WTC11 (cell line): ENCODE measurements around the gene NECTIN1. TPM values are rescaled to one million over a fixed set of nuclear protein-coding genes. Genes with fewer than 3 reads are reported as not detected.

Experiments
- ATAC-seq: fragments of 200-7000 bp; cut with Tn5 transposase; 2 replicates; pipeline ENCODE4 v1.10.0; 2021; ENCODE audit warnings: mild to moderate bottlenecking, moderate library complexity
- CTCF ChIA-PET: fragments of 300-600 bp; sonication (Branson Sonifier 250); formaldehyde crosslinking; loops from one replicate; lab custom pipeline; 2021; ENCODE audit warnings: antibody characterized with exemption; lab: Charles Lee
- POLR2A ChIA-PET: fragments of 350-600 bp; sonication (Branson Sonifier 250); formaldehyde crosslinking; loops from one replicate; lab custom pipeline; 2021; ENCODE audit warnings: antibody characterized with exemption; lab: Charles Lee
- DNase-seq: peaks from one replicate; pipeline ENCODE4 v3.0.0; 2021; ENCODE audit warnings: low spot score
- H3K27ac Mint-ChIP-seq: 2 replicates; pipeline ENCODE4 v1.8.0; 2021; ENCODE audit warnings: mixed read lengths
- H3K27me3 Mint-ChIP-seq: 2 replicates; pipeline ENCODE4 v1.8.0; 2021; ENCODE audit warnings: low read depth, mild to moderate bottlenecking, moderate library complexity, mixed read lengths
- H3K36me3 Mint-ChIP-seq: 2 replicates; pipeline ENCODE4 v1.8.0; 2021; ENCODE audit warnings: mixed read lengths
- H3K4me1 Mint-ChIP-seq: 2 replicates; pipeline ENCODE4 v1.8.0; 2022; ENCODE audit warnings: mixed read lengths
- H3K4me3 Mint-ChIP-seq: 2 replicates; pipeline ENCODE4 v1.8.0; 2021; ENCODE audit warnings: mild to moderate bottlenecking, moderate library complexity, mixed read lengths
- H3K9me3 Mint-ChIP-seq: 2 replicates; pipeline ENCODE4 v1.8.0; 2021; ENCODE audit warnings: mixed read lengths
- AFF4 ChIP-seq: sonication (generic); formaldehyde crosslinking; IDR thresholded peaks from 2 replicates; pipeline ENCODE4 v1.8.1; 2023; ENCODE audit warnings: mild to moderate bottlenecking, missing genetic modification reagents, borderline replicate concordance
- ELF4 ChIP-seq: sonication (generic); formaldehyde crosslinking; IDR thresholded peaks from 2 replicates; pipeline ENCODE4 v1.8.1; 2022; ENCODE audit warnings: low read depth, mild to moderate bottlenecking, moderate library complexity, missing genetic modification reagents
- GABPB1 ChIP-seq: sonication (generic); formaldehyde crosslinking; IDR thresholded peaks from 2 replicates; pipeline ENCODE4 v1.8.1; 2023; ENCODE audit warnings: mild to moderate bottlenecking, missing genetic modification reagents
- GRHL2 ChIP-seq: fragments of 250-450 bp; sonication (Bioruptor Pico); IDR thresholded peaks from 2 replicates; pipeline ENCODE4 v1.8.0; 2022; ENCODE audit warnings: mild to moderate bottlenecking, moderate library complexity; ENCODE audit not compliant: insufficient replicate concordance, severe bottlenecking
- GTF2I ChIP-seq: fragments of 250-450 bp; sonication (Bioruptor Pico); conservative IDR thresholded peaks from 2 replicates; pipeline ENCODE4 v1.4.0; 2021; ENCODE audit warnings: mild to moderate bottlenecking
- PREB ChIP-seq: sonication (generic); formaldehyde crosslinking; IDR thresholded peaks from 2 replicates; pipeline ENCODE4 v1.8.1; 2022; ENCODE audit warnings: mild to moderate bottlenecking, missing genetic modification reagents, moderate library complexity, borderline replicate concordance
- PRRX2 ChIP-seq: fragments of 250-450 bp; sonication (Bioruptor Pico); IDR thresholded peaks from 2 replicates; pipeline ENCODE4 v1.8.0; 2021; ENCODE audit warnings: mild to moderate bottlenecking
- SMAD3 ChIP-seq: sonication (generic); formaldehyde crosslinking; IDR thresholded peaks from 2 replicates; pipeline ENCODE4 v1.8.0; 2022; ENCODE audit warnings: missing genetic modification reagents, mild to moderate bottlenecking, borderline replicate concordance
- USF1 ChIP-seq: sonication (generic); formaldehyde crosslinking; IDR thresholded peaks from 2 replicates; pipeline ENCODE4 v1.8.0; 2022; ENCODE audit warnings: mild to moderate bottlenecking, missing genetic modification reagents
- ZMAT4 ChIP-seq: fragments of 250-450 bp; sonication (Bioruptor Pico); IDR thresholded peaks from 2 replicates; pipeline ENCODE4 v1.9.0; 2021; ENCODE audit warnings: mild to moderate bottlenecking
- ZNF121 ChIP-seq: sonication (generic); formaldehyde crosslinking; IDR thresholded peaks from 2 replicates; pipeline ENCODE4 v1.8.0; 2023; ENCODE audit warnings: missing genetic modification reagents
- ZNF317 ChIP-seq: sonication (generic); formaldehyde crosslinking; IDR thresholded peaks from 2 replicates; pipeline ENCODE4 v1.8.1; 2023; ENCODE audit warnings: low read depth, mild to moderate bottlenecking, moderate library complexity, missing genetic modification reagents, borderline replicate concordance
- ZNF532 ChIP-seq: fragments of 250-450 bp; sonication (Bioruptor Pico); IDR thresholded peaks from 2 replicates; pipeline ENCODE4 v1.9.0; 2021; ENCODE audit warnings: mild to moderate bottlenecking, borderline replicate concordance
- ZSCAN18 ChIP-seq: fragments of 250-450 bp; sonication (Bioruptor Pico); IDR thresholded peaks from 2 replicates; pipeline ENCODE4 v2.1.2; 2022; ENCODE audit warnings: mild to moderate bottlenecking, moderate library complexity
- total RNA-seq: library from RNA; stranded (reverse); gene quantifications from 3 replicates; pipeline ENCODE4 v1.2.3, GENCODE V29; 2021
- TF ChIP-seq, protein P1 (sequence below): sonication (generic); formaldehyde crosslinking; IDR thresholded peaks from 2 replicates; pipeline ENCODE4 v1.8.0; 2022; ENCODE audit warnings: missing genetic modification reagents

NECTIN1 gene
- total RNA-seq, 1 experiment from 2014 or later, result 86.2 TPM

- TF ChIP-seq PREB (CRISPR knock-in tag) (no peak), PRRX2 (no peak), GTF2I (CRISPR knock-in tag) (no peak), ZMAT4 (CRISPR knock-in tag) (no peak), USF1 (CRISPR knock-in tag) (no peak), ZNF532 (CRISPR knock-in tag) (no peak)
- TF ChIP-seq, protein P1, sequence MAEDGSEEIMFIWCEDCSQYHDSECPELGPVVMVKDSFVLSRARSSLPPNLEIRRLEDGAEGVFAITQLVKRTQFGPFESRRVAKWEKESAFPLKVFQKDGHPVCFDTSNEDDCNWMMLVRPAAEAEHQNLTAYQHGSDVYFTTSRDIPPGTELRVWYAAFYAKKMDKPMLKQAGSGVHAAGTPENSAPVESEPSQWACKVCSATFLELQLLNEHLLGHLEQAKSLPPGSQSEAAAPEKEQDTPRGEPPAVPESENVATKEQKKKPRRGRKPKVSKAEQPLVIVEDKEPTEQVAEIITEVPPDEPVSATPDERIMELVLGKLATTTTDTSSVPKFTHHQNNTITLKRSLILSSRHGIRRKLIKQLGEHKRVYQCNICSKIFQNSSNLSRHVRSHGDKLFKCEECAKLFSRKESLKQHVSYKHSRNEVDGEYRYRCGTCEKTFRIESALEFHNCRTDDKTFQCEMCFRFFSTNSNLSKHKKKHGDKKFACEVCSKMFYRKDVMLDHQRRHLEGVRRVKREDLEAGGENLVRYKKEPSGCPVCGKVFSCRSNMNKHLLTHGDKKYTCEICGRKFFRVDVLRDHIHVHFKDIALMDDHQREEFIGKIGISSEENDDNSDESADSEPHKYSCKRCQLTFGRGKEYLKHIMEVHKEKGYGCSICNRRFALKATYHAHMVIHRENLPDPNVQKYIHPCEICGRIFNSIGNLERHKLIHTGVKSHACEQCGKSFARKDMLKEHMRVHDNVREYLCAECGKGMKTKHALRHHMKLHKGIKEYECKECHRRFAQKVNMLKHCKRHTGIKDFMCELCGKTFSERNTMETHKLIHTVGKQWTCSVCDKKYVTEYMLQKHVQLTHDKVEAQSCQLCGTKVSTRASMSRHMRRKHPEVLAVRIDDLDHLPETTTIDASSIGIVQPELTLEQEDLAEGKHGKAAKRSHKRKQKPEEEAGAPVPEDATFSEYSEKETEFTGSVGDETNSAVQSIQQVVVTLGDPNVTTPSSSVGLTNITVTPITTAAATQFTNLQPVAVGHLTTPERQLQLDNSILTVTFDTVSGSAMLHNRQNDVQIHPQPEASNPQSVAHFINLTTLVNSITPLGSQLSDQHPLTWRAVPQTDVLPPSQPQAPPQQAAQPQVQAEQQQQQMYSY (CRISPR knock-in tag), result no peak
Measured at GRCh38 chr11:119686177-119686882, 42.7 kb downstream of the NECTIN1 start (continued).

DNA sequence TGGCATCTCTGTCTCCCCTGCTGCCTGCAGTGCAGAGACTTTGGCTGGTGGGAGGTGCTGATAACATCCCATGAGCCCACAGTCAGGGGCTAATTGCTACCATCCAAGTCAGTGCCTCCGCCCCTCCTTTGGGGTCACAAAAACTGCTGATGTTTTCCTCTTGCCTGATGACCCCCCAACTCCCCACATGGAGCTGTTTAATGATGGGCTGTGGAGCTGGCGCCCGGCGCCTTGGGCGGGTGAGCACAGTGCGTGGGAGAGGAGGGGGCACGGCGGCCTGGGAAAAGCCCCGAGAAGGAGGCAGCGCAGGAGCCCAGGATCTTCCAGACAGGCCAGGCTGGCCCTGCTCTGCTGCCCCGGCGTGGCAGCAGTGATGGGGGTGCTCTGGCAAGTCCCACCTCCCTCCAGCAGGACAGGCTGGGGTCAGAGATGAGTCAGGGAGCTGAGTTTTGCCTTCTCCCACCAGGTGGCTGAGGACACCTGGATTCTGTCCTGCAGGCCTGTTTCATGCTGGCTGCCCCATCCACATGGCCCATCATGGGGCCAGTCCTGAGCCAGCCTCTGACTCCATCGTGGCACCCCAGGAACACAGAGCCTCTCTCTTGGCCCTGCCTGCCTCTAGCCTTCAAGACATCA is 43.8 kb downstream of the NECTIN1 start:
- Mint-ChIP-seq H3K4me1 (peaks cover 63% of the 10 kb centered on the region), H3K27me3 (no peaks in the 10 kb centered on the region), H3K36me3 (peaks cover 2% of the 10 kb centered on the region), H3K27ac (no peak overlapping the region), H3K9me3 (no peaks in the 10 kb centered on the region), H3K4me3 (no peak overlapping the region)
- ChIA-PET POLR2A (interaction anchor here (0.7 kb wide), 1 partner anchor 9 kb away, joined by 3 read pairs; no protein-coding TSS in a partner anchor), CTCF (interaction anchor here (0.8 to 3.0 kb wide), 3 partner anchors 21 to 44 kb away, joined by 3 to 16 read pairs (median 13); partner anchors contain the start of gene NECTIN1)
- ATAC-seq, result no peak
- DNase-seq, result no peak
- TF ChIP-seq GABPB1 (CRISPR knock-in tag) (no peak), ZNF121 (CRISPR knock-in tag) (no peak), PRRX2 (no peak), AFF4 (CRISPR knock-in tag) (no peak), ZSCAN18 (no peak), ELF4 (CRISPR knock-in tag) (no peak), GRHL2 (CRISPR knock-in tag) (no peak), SMAD3 (CRISPR knock-in tag) (no peak), ZNF317 (CRISPR knock-in tag) (no peak)
